OCI-LY3 (cell line): Measurements from ENCODE around the gene ZNF215.

Experiments
- H2AFZ ChIP-seq: fragments of 200-600, 300-600 bp; shearing (Covaris generic); 2 replicates; pipeline ENCODE4 v1.6.0; 2014; ENCODE audit warnings: antibody characterized with exemption, low read depth, low read length
- H3K27ac ChIP-seq: fragments of 200-600, 300-600 bp; sonication (generic); 2 replicates; pipeline ENCODE4 v1.5.1; 2014; ENCODE audit warnings: mild to moderate bottlenecking, low read length, moderate library complexity, mixed read lengths
- H3K27me3 ChIP-seq: fragments of 200-600, 300-600 bp; sonication (generic); 2 replicates; pipeline ENCODE4 v1.6.1; 2014; ENCODE audit warnings: low read depth, low read length, mixed read lengths
- H3K36me3 ChIP-seq: fragments of 200-600, 300-600 bp; sonication (generic); replicated peaks from 2 replicates; pipeline ENCODE3; 2014; ENCODE audit warnings: low read depth, low read length, mixed read lengths
- H3K4me1 ChIP-seq: fragments of 300-600, 200-600 bp; sonication (generic); 2 replicates; pipeline ENCODE4 v1.6.1; 2014; ENCODE audit warnings: low read length, mixed read lengths
- H3K4me2 ChIP-seq: fragments of 200-600, 300-600 bp; sonication (generic); 2 replicates; pipeline ENCODE4 v1.6.1; 2014; ENCODE audit warnings: low read length, mixed read lengths
- H3K4me3 ChIP-seq: fragments of 300-600, 200-600 bp; sonication (generic); 2 replicates; pipeline ENCODE4 v1.5.1; 2014; ENCODE audit warnings: antibody characterized with exemption, mild to moderate bottlenecking, low read length, moderate library complexity
- H3K79me2 ChIP-seq: fragments of 300-600, 200-600 bp; shearing (Covaris generic); 2 replicates; pipeline ENCODE4 v1.6.1; 2014; ENCODE audit warnings: mild to moderate bottlenecking, low read length, mixed read lengths
- H3K9ac ChIP-seq: fragments of 300-600, 200-600 bp; shearing (Covaris generic); 2 replicates; pipeline ENCODE4 v1.6.0; 2014; ENCODE audit warnings: mild to moderate bottlenecking, low read length, moderate library complexity
- H3K9me3 ChIP-seq: fragments of 200-600, 300-600 bp; shearing (Covaris generic); 2 replicates; pipeline ENCODE4 v1.6.1; 2014; ENCODE audit warnings: low read length, mixed read lengths; ENCODE audit not compliant: insufficient read depth
- H4K20me1 ChIP-seq: fragments of 200-600, 300-600 bp; sonication (generic); 2 replicates; pipeline ENCODE4 v1.6.1; 2016; ENCODE audit warnings: low read length, mixed read lengths; ENCODE audit not compliant: insufficient read depth
- CTCF ChIP-seq: fragments of 200-600, 300-600 bp; sonication (generic); IDR thresholded peaks from 2 replicates; pipeline ENCODE4 v1.5.1; 2014; ENCODE audit warnings: antibody characterized with exemption, low read length, low read depth
- EZH2phosphoT487 ChIP-seq: fragments of 200-600 bp; shearing (Covaris generic); IDR thresholded peaks from 2 replicates; pipeline ENCODE4 v1.6.1; 2018; ENCODE audit warnings: antibody characterized with exemption, mixed run types, low read depth

Gene ZNF215

GRCh38 chr11:6986487-6986886 lies 60.3 kb downstream of the ZNF215 start:
- H3K4me1 ChIP-seq = 0 out of 2 replicates have a peak, but pooled peaks cover 5% of the 10 kb centered on the region
- H3K4me2 ChIP-seq = no peak overlapping the region
- no peaks in the 10 kb centered on the region for H3K27me3 ChIP-seq
- H3K9me3 ChIP-seq = no peaks in the 10 kb centered on the region
- H3K27ac ChIP-seq = no peak overlapping the region
- TF ChIP-seq CTCF (no peak), EZH2phosphoT487 (no peak)
- H4K20me1 ChIP-seq = no peaks in the 10 kb centered on the region
- H3K79me2 ChIP-seq = no peaks in the 10 kb centered on the region
- no peak overlapping the region for H3K9ac ChIP-seq
- peaks cover 6% of the 10 kb centered on the region for H3K36me3 ChIP-seq
- H3K4me3 ChIP-seq = no peak overlapping the region
- no peak overlapping the region for H2AFZ ChIP-seq

DNA sequence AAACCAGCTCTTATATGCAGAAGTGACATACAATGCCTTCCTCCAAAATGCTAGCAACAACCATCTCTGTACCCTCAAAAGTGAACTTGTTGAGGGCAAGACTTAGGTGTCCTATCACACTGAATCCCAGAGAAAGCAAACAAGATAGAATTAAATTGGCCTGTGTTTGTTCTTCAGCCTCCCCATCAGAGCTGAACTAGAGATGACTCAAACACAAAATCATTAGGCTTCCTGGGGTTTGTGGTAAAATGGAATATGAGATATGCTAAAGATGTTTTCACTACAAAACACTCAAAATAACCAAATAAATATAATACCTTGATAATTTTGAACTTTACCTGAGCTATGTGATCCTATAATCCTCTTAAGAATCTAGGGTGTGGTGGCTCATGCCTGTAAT lies 62.3 kb downstream of the ZNF215 start:
- Histone ChIP-seq H3K36me3 (peaks cover 6% of the 10 kb centered on the region), H3K27ac (no peak overlapping the region)

GRCh38 chr11:6991227-6991626 lies 65.0 kb downstream of the ZNF215 start:
- Histone ChIP-seq H3K79me2 (no peaks in the 10 kb centered on the region), H2AFZ (no peak overlapping the region), H3K4me3 (no peak overlapping the region), H3K9me3 (no peaks in the 10 kb centered on the region), H3K4me1 (0 out of 2 replicates have a peak, but pooled peaks cover 5% of the 10 kb centered on the region), H3K27me3 (no peaks in the 10 kb centered on the region), H3K9ac (no peak overlapping the region), H3K4me2 (no peak overlapping the region), H4K20me1 (no peaks in the 10 kb centered on the region), H3K27ac (no peak overlapping the region), H3K36me3 (peaks cover 3% of the 10 kb centered on the region)
- TF ChIP-seq CTCF (no peak), EZH2phosphoT487 (no peak)

More for the DNA sequence above, 62.3 kb downstream of the ZNF215 start:
- H3K79me2 ChIP-seq = no peaks in the 10 kb centered on the region
- H2AFZ ChIP-seq = no peak overlapping the region
- no peak overlapping the region for H3K4me3 ChIP-seq
- no peaks in the 10 kb centered on the region for H3K9me3 ChIP-seq
- H3K4me2 ChIP-seq = no peak overlapping the region
- no peaks in the 10 kb centered on the region for H4K20me1 ChIP-seq
- TF ChIP-seq EZH2phosphoT487 (no peak), CTCF (no peak)
- no peak overlapping the region for H3K9ac ChIP-seq
- H3K27me3 ChIP-seq = no peaks in the 10 kb centered on the region
- H3K4me1 ChIP-seq = 0 out of 2 replicates have a peak, but pooled peaks cover 5% of the 10 kb centered on the region

DNA sequence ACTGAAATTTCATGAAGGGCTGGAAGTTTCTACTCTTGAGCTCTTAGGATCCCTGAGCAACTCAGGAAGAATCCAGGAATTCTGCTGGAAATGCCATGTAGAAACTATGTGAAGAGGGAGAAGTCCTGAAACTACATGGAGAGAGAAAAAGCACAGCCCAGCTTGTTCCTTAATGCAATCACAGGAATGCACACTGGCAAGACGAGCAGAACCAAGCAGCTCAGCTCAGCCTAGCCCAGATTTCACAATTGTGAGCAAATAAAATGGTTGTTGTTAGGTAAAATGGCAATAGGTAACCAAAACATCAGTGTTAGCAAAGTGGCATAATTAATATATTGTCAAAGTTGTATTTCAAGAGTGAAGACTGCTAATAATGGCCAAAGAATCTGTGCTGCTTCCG lies 65.8 kb downstream of the ZNF215 start:
- Histone ChIP-seq H3K27ac (no peak overlapping the region), H3K4me2 (no peak overlapping the region), H2AFZ (no peak overlapping the region), H4K20me1 (no peaks in the 10 kb centered on the region), H3K4me1 (0 out of 2 replicates have a peak, but pooled peaks cover 5% of the 10 kb centered on the region), H3K9me3 (no peaks in the 10 kb centered on the region), H3K36me3 (peaks cover 3% of the 10 kb centered on the region), H3K4me3 (no peak overlapping the region), H3K9ac (no peak overlapping the region), H3K27me3 (no peaks in the 10 kb centered on the region), H3K79me2 (no peaks in the 10 kb centered on the region)
- TF ChIP-seq CTCF = no peak
- no peak for TF ChIP-seq EZH2phosphoT487
